ENCODE results near the gene SNX24. TPM values are rescaled to one million over a fixed set of nuclear protein-coding genes. Genes with fewer than 3 reads are reported as not detected.
A peak's percentile ranks its signal among the peaks of the same experiment; 100 is the strongest.

The SNX24 gene
- total and polyA plus RNA-seq, 4 donors = 6.3 to 10.1 (median 9.1) TPM

DNA sequence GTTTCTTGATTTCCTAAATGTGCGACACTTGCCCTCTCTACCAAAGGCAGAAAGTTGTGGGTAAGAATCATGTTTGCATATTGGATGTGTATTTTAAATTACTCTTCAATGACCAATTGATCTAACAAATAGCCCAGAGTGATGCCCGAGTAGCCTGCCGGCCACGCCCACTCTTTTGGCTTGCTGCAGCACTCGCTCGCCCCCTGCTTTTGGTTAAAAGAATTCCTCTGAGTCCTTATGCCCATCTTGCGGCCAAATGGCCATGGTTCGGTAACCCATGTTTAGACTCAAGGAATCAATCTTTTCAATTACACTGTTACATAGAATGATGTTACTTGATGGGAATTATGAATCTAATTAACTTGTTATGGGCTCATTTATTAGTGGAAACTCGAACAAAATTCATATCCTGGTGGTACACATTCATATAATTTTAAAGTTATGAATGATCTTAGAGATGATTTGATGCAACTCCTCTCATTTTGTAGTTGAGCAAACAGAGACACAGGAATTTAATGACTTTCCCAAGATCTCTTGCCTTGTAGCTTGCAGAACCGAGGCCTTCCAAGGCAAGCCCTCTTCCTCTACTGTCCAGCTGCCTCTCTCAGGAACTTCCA, 154.6 kb downstream of the SNX24 start:
- Histone ChIP-seq H3K27ac (ENCODE audit: low read depth in 1 of 2, low read length in 2 of 2) (no peak overlapping the region), H3K27me3 (ENCODE audit: control insufficient read depth in 4 of 4, insufficient read depth in 4 of 4, low read length in 3 of 4) (no peaks in the 10 kb centered on the region), H3K36me3 (ENCODE audit: control insufficient read depth in 4 of 4, insufficient read depth in 3 of 4, low read depth in 1 of 4, low read length in 3 of 4) (no peaks in the 10 kb centered on the region), H3K9me3 (ENCODE audit: control insufficient read depth in 4 of 4, low read length in 3 of 4) (no peaks in the 10 kb centered on the region), H3K4me3 (ENCODE audit: low read depth in 1 of 3, low read length in 3 of 3) (no peak overlapping the region), H3K9ac (ENCODE audit: low read depth in 1 of 2, low read length in 2 of 2) (no peak overlapping the region), H3K4me1 (ENCODE audit: control insufficient read depth in 4 of 4, insufficient read depth in 4 of 4, low read length in 3 of 4) (peaks cover 0 to 9% (median 4%) of the 10 kb centered on the region in 4 donors)
- TF ChIP-seq GABPA (IDR thresholded peaks at IDR 0.05 in 1 of 2, conservative IDR thresholded peaks at IDR 0.05 in 1 of 2) (no peak), JUND (IDR thresholded peaks at IDR 0.05) (no peak), RAD21 (IDR thresholded peaks at IDR 0.05) (peak; percentile 97 to 98), TAF1 (conservative IDR thresholded peaks at IDR 0.05) (no peak), FOXA2 (IDR thresholded peaks at IDR 0.05) (no peak), FOXA1 (IDR thresholded peaks at IDR 0.05) (no peak), RXRA (IDR thresholded peaks at IDR 0.05) (no peak), HNF4G (IDR thresholded peaks at IDR 0.05) (no peak)
- TF ChIP-seq, protein P1, sequence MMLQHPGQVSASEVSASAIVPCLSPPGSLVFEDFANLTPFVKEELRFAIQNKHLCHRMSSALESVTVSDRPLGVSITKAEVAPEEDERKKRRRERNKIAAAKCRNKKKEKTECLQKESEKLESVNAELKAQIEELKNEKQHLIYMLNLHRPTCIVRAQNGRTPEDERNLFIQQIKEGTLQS (IDR thresholded peaks at IDR 0.05) = no peak
- TF ChIP-seq, protein P2, sequence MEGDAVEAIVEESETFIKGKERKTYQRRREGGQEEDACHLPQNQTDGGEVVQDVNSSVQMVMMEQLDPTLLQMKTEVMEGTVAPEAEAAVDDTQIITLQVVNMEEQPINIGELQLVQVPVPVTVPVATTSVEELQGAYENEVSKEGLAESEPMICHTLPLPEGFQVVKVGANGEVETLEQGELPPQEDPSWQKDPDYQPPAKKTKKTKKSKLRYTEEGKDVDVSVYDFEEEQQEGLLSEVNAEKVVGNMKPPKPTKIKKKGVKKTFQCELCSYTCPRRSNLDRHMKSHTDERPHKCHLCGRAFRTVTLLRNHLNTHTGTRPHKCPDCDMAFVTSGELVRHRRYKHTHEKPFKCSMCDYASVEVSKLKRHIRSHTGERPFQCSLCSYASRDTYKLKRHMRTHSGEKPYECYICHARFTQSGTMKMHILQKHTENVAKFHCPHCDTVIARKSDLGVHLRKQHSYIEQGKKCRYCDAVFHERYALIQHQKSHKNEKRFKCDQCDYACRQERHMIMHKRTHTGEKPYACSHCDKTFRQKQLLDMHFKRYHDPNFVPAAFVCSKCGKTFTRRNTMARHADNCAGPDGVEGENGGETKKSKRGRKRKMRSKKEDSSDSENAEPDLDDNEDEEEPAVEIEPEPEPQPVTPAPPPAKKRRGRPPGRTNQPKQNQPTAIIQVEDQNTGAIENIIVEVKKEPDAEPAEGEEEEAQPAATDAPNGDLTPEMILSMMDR (IDR thresholded peaks at IDR 0.05; ENCODE audit: low read depth, low read length, missing input control) = peak; percentile 81
- peak; percentile 57 for DNase-seq (ENCODE audit: low spot score)
- WGBS = 42% methylated on average over 10 of the region's 10 CpGs

DNA sequence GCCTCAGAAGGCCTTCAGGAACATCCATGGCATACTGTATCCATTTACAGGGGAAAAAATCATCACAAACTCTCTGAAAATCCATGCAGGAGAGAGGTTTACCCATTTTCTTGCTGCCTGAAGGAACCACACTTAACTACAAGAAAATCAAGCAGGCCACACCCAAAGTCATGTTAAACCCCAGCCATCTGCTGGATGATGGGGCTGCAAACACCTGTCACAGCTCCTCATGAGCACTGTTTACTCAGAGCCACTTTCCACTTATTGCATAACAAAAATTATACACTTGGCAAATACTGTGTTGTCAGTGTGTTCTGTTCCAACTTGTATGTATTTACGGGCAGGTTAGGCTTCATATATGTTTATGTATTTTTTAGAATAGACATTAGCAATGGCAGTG, 155.3 kb downstream of the SNX24 start:
- Histone ChIP-seq H3K27ac (ENCODE audit: low read depth in 1 of 2, low read length in 2 of 2) (no peak overlapping the region), H3K4me1 (ENCODE audit: control insufficient read depth in 4 of 4, insufficient read depth in 4 of 4, low read length in 3 of 4) (peaks cover 0 to 8% (median 4%) of the 10 kb centered on the region in 4 donors), H3K36me3 (ENCODE audit: control insufficient read depth in 4 of 4, insufficient read depth in 3 of 4, low read depth in 1 of 4, low read length in 3 of 4) (no peaks in the 10 kb centered on the region), H3K27me3 (ENCODE audit: control insufficient read depth in 4 of 4, insufficient read depth in 4 of 4, low read length in 3 of 4) (no peaks in the 10 kb centered on the region), H3K4me3 (ENCODE audit: low read depth in 1 of 3, low read length in 3 of 3) (no peak overlapping the region), H3K9ac (ENCODE audit: low read depth in 1 of 2, low read length in 2 of 2) (no peak overlapping the region), H3K9me3 (ENCODE audit: control insufficient read depth in 4 of 4, low read length in 3 of 4) (no peaks in the 10 kb centered on the region)
- WGBS = 96% methylated on average over 1 of the region's 1 CpG
- TF ChIP-seq, protein P2 (IDR thresholded peaks at IDR 0.05; ENCODE audit: low read depth, low read length, missing input control) = no peak
- no peak for TF ChIP-seq RAD21 (IDR thresholded peaks at IDR 0.05)
- DNase-seq (ENCODE audit: low spot score) = no peak

DNA sequence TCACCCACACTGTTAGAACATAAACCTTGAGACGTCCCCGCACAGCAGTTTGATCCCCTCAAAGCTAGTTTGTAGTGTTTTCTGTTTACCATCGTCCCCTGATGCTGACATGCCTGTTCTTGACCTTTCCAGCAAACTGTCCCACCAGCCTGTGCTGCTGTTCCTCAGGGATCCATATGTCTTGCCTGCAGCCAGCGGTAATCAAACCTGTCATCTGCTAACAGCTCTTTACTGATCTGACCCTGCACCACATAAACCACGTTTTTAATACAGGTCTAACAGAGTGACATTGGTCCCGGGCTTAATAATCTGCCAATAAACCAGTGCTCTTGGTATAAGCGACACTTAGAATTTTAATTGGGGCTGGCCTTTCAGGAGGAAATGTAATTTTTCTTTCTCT, 156.4 kb downstream of the SNX24 start:
- 86% methylated on average over 7 of the region's 7 CpGs for WGBS
- no peak overlapping the region for H3K4me3 ChIP-seq (ENCODE audit: low read depth in 1 of 3, low read length in 3 of 3)
- H3K36me3 ChIP-seq (ENCODE audit: control insufficient read depth in 4 of 4, insufficient read depth in 3 of 4, low read depth in 1 of 4, low read length in 3 of 4) = no peaks in the 10 kb centered on the region
- no peak overlapping the region for H3K9ac ChIP-seq (ENCODE audit: low read depth in 1 of 2, low read length in 2 of 2)
- H3K9me3 ChIP-seq (ENCODE audit: control insufficient read depth in 4 of 4, low read length in 3 of 4) = no peaks in the 10 kb centered on the region
- H3K4me1 ChIP-seq (ENCODE audit: control insufficient read depth in 4 of 4, insufficient read depth in 4 of 4, low read length in 3 of 4) = peaks cover 0 to under 1% (median 0%) of the 10 kb centered on the region in 4 donors
- no peak overlapping the region for H3K27ac ChIP-seq (ENCODE audit: low read depth in 1 of 2, low read length in 2 of 2)
- no peaks in the 10 kb centered on the region for H3K27me3 ChIP-seq (ENCODE audit: control insufficient read depth in 4 of 4, insufficient read depth in 4 of 4, low read length in 3 of 4)
- no peak for DNase-seq (ENCODE audit: low spot score)
- no peak for TF ChIP-seq GABPA (IDR thresholded peaks at IDR 0.05 in 1 of 2, conservative IDR thresholded peaks at IDR 0.05 in 1 of 2)
- TF ChIP-seq RXRA (IDR thresholded peaks at IDR 0.05) = no peak
- TF ChIP-seq, protein P3, sequence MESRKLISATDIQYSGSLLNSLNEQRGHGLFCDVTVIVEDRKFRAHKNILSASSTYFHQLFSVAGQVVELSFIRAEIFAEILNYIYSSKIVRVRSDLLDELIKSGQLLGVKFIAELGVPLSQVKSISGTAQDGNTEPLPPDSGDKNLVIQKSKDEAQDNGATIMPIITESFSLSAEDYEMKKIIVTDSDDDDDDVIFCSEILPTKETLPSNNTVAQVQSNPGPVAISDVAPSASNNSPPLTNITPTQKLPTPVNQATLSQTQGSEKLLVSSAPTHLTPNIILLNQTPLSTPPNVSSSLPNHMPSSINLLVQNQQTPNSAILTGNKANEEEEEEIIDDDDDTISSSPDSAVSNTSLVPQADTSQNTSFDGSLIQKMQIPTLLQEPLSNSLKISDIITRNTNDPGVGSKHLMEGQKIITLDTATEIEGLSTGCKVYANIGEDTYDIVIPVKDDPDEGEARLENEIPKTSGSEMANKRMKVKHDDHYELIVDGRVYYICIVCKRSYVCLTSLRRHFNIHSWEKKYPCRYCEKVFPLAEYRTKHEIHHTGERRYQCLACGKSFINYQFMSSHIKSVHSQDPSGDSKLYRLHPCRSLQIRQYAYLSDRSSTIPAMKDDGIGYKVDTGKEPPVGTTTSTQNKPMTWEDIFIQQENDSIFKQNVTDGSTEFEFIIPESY (IDR thresholded peaks at IDR 0.05) = no peak
- TF ChIP-seq HNF4G (IDR thresholded peaks at IDR 0.05) = no peak
- TF ChIP-seq, protein P1 (IDR thresholded peaks at IDR 0.05) = no peak
- no peak for TF ChIP-seq JUND (IDR thresholded peaks at IDR 0.05)
- TF ChIP-seq TAF1 (conservative IDR thresholded peaks at IDR 0.05) = no peak
- TF ChIP-seq, protein P4, sequence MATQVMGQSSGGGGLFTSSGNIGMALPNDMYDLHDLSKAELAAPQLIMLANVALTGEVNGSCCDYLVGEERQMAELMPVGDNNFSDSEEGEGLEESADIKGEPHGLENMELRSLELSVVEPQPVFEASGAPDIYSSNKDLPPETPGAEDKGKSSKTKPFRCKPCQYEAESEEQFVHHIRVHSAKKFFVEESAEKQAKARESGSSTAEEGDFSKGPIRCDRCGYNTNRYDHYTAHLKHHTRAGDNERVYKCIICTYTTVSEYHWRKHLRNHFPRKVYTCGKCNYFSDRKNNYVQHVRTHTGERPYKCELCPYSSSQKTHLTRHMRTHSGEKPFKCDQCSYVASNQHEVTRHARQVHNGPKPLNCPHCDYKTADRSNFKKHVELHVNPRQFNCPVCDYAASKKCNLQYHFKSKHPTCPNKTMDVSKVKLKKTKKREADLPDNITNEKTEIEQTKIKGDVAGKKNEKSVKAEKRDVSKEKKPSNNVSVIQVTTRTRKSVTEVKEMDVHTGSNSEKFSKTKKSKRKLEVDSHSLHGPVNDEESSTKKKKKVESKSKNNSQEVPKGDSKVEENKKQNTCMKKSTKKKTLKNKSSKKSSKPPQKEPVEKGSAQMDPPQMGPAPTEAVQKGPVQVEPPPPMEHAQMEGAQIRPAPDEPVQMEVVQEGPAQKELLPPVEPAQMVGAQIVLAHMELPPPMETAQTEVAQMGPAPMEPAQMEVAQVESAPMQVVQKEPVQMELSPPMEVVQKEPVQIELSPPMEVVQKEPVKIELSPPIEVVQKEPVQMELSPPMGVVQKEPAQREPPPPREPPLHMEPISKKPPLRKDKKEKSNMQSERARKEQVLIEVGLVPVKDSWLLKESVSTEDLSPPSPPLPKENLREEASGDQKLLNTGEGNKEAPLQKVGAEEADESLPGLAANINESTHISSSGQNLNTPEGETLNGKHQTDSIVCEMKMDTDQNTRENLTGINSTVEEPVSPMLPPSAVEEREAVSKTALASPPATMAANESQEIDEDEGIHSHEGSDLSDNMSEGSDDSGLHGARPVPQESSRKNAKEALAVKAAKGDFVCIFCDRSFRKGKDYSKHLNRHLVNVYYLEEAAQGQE (IDR thresholded peaks at IDR 0.05) = no peak
- TF ChIP-seq RAD21 (IDR thresholded peaks at IDR 0.05) = no peak
- no peak for TF ChIP-seq SP1 (IDR thresholded peaks at IDR 0.05)
- no peak for TF ChIP-seq FOXA2 (IDR thresholded peaks at IDR 0.05)
- TF ChIP-seq NR2F2 (IDR thresholded peaks at IDR 0.05) = no peak
- no peak for TF ChIP-seq YY1 (IDR thresholded peaks at IDR 0.05)
